Measurements from ENCODE around the gene MRPL28. TPM values are rescaled to one million over a fixed set of nuclear protein-coding genes. Genes with fewer than 3 reads are reported as not detected.
"Not testable (repeated sequence)": the region's sequence is repeated elsewhere in the genome, so short reads cannot be mapped to it uniquely, and the experiment has no call there.

MRPL28 gene
- total RNA-seq, 1 experiment from 2014 or later: 38.1 TPM

DNA sequence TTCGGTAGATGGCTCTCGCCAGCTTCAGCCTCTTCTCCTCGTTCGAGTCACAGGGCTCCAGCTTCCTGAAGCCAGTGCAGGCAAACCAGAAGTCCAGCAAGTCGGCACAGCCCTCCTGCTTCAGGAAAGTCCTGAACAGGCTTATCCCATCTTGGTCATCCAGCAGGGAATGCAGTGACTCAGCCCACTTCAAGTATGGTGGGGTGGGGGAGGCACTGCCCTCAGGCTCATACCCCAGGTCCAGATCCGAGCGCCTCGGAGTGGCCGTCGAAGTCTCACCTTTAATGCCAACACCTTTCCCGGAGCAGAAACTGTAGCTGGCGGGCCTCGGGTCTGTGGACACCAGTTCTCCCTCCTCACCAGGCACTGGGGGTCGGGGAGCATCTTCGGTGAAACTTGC lies 23.8 kb downstream of the MRPL28 start:
- Histone ChIP-seq H3K9ac (ENCODE audit: low read length) (no peak overlapping the region), H2AFZ (ENCODE audit: low read length) (no peak overlapping the region), H3K79me2 (ENCODE audit: low read length) (peaks cover 94% of the 10 kb centered on the region), H3K4me1 (ENCODE audit: low read length) (peaks cover 28% of the 10 kb centered on the region), H3K4me3 (ENCODE audit: low read length) (no peak overlapping the region), H3K27ac (ENCODE audit: low read length) (no peak overlapping the region), H3K36me3 (ENCODE audit: insufficient read depth, low read length) (peaks cover 15% of the 10 kb centered on the region), H3K4me2 (ENCODE audit: low read depth, low read length, poor library complexity, severe bottlenecking) (no peak overlapping the region), H3K27me3 (ENCODE audit: low read length) (no peaks in the 10 kb centered on the region), H3K9me2 (replicated peaks; ENCODE audit: insufficient read depth, low read length) (no peaks in the 10 kb centered on the region), H4K20me1 (ENCODE audit: insufficient read depth, low read depth, low read length) (peaks cover 20% of the 10 kb centered on the region), H3K9me3 (ENCODE audit: low read length) (no peaks in the 10 kb centered on the region)
- DNase-seq: no peak

DNA sequence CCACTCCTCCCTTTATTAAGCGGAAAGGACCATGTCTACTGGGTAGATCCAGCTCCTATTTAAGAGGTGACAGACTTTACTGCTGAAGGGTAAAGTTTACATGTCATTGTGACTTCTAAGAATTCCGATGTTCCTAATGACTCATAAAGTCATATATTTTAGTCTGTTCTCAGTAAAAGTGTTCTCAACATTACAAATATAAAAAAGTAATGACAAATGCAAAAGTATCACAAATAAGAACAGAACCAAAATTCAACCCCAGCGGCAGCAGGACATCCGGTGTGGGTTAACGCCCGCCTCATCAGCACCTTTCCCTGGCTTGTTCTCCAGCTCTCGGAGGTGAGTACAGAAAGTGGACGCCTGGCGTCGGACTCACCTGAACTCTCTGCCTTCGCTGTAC lies 24.6 kb downstream of the MRPL28 start:
- H3K27me3 ChIP-seq (ENCODE audit: low read length): no peaks in the 10 kb centered on the region
- peaks cover 15% of the 10 kb centered on the region for H3K36me3 ChIP-seq (ENCODE audit: insufficient read depth, low read length)
- H3K4me2 ChIP-seq (ENCODE audit: low read depth, low read length, poor library complexity, severe bottlenecking): no peak overlapping the region
- H3K79me2 ChIP-seq (ENCODE audit: low read length): peaks cover 91% of the 10 kb centered on the region
- DNase-seq: no peak
- H3K9me2 ChIP-seq (replicated peaks; ENCODE audit: insufficient read depth, low read length): no peaks in the 10 kb centered on the region
- H3K9ac ChIP-seq (ENCODE audit: low read length): no peak overlapping the region
- peaks cover 21% of the 10 kb centered on the region for H3K4me1 ChIP-seq (ENCODE audit: low read length)
- H2AFZ ChIP-seq (ENCODE audit: low read length): no peak overlapping the region
- H3K9me3 ChIP-seq (ENCODE audit: low read length): no peaks in the 10 kb centered on the region
- H4K20me1 ChIP-seq (ENCODE audit: insufficient read depth, low read depth, low read length): peaks cover 20% of the 10 kb centered on the region
- no peak overlapping the region for H3K27ac ChIP-seq (ENCODE audit: low read length)
- H3K4me3 ChIP-seq (ENCODE audit: low read length): no peak overlapping the region

DNA sequence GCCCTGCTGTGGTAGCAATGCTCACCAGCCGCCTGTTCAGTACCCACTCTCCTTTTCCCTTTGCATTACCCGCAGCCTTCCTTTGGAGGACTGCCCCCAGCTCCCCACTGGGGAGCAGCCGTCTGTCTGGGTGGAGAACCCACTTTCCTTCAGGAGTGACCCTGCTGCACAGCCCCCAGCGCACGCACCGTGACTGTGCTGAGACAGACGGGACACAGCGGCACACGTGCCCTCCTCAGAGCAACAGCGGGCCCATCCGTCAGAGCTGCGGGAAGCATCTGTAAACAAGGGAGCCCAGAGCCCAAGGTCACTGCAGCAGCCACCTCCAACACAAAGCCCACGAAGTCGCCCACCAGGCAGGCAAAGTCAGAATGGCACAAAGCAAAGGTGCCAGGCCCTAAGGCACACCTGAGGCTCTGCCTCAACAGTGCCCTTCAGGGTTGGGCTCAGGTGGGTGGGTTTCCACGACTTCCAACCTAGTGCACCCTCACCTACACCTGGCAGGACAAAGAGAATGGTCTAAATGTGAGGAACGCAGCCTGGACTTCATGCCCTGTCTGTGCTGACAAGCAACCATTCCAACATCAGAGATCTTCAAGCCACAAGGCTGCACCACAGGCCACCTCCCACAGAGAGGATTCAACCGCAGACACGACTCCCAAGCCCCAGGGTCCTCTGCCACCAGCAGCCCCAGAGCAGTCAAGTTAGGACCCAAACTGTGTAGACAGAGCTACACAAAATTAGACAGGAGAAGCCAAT lies 27.7 kb downstream of the MRPL28 start:
- no peak for DNase-seq
- Histone ChIP-seq H3K27ac (ENCODE audit: low read length) (no peak overlapping the region), H4K20me1 (ENCODE audit: insufficient read depth, low read depth, low read length) (peaks cover 21% of the 10 kb centered on the region), H3K36me3 (ENCODE audit: insufficient read depth, low read length) (peaks cover 8% of the 10 kb centered on the region), H3K79me2 (ENCODE audit: low read length) (peaks cover 91% of the 10 kb centered on the region), H3K9me2 (replicated peaks; ENCODE audit: insufficient read depth, low read length) (no peaks in the 10 kb centered on the region), H2AFZ (ENCODE audit: low read length) (no peak overlapping the region), H3K9me3 (ENCODE audit: low read length) (no peaks in the 10 kb centered on the region), H3K4me1 (ENCODE audit: low read length) (no peaks in the 10 kb centered on the region), H3K4me2 (ENCODE audit: low read depth, low read length, poor library complexity, severe bottlenecking) (no peak overlapping the region), H3K27me3 (ENCODE audit: low read length) (no peaks in the 10 kb centered on the region), H3K9ac (ENCODE audit: low read length) (no peak overlapping the region), H3K4me3 (ENCODE audit: low read length) (no peak overlapping the region)

DNA sequence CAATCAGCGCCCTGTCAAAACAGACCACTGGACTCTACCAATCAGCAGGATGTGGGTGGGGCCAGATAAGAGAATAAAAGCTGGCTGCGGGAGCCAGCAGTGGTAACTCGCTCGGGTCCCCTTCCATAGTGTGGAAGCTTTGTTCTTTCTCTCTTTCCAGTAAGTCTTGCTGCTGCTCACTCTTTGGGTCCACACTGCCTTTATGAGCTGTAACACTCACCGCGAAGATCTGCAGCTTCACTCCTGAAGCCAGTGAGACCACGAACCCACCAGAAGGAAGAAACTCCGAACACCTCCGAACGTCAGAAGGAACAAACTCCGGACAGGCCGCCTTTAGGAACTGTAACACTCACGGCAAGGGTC lies 28.4 kb downstream of the MRPL28 start:
- not testable (repeated sequence) for H3K4me3 ChIP-seq (ENCODE audit: low read length); DNase-seq; H3K9me2 ChIP-seq (replicated peaks; ENCODE audit: insufficient read depth, low read length); H3K27me3 ChIP-seq (ENCODE audit: low read length); H3K9ac ChIP-seq (ENCODE audit: low read length); H3K27ac ChIP-seq (ENCODE audit: low read length); H3K36me3 ChIP-seq (ENCODE audit: insufficient read depth, low read length); H3K9me3 ChIP-seq (ENCODE audit: low read length); H3K4me1 ChIP-seq (ENCODE audit: low read length); H2AFZ ChIP-seq (ENCODE audit: low read length); H3K4me2 ChIP-seq (ENCODE audit: low read depth, low read length, poor library complexity, severe bottlenecking)
- peaks cover 15% of the 10 kb centered on the region; the same call in 1 of the 2 replicates for H4K20me1 ChIP-seq (ENCODE audit: insufficient read depth, low read depth, low read length)
- peaks cover 91% of the 10 kb centered on the region for H3K79me2 ChIP-seq (ENCODE audit: low read length)

DNA sequence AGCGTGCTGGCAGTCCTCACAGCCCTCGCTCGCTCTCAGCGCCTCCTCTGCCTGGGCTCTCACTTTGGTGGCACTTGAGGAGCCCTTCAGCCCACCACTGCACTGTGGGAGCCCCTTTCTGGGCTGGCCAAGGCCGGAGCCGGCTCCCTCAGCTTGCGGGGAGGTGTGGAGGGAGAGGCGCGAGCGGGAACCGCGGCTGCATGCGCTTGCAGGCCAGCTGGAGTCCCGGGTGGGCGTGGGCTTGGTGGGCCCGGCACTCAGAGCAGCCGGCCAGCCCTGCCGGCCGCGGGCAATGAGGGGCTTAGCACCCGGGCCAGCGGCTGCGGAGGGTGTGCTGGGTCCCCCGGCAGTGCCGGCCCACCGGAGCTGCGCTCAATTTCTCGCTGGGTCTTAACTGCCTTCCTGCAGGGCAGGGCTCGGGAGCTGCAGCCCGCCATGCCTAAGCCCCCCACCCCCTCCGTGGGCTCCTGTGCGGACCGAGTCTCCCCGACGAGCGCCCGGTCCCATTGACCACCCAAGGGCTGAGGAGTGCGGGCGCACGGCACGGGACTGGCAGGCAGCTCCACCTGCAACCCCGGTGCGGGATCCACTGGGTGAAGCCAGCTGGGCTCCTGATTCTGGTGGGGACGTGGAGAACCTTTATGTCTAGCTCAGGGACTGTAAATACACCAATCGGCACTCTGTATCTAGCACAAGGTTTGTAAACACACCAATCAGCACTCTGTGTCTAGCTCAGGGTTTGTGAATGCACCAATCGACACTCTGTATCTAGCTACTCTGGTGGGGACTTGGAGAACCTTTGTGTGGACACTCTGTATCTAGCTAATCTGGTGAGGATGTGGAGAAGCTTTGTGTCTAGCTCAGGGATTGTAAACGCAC lies 29.0 kb downstream of the MRPL28 start:
- peaks cover 11% of the 10 kb centered on the region; the same call in 1 of the 2 replicates for H4K20me1 ChIP-seq (ENCODE audit: insufficient read depth, low read depth, low read length)
- H3K27me3 ChIP-seq (ENCODE audit: low read length); H3K4me1 ChIP-seq (ENCODE audit: low read length); H3K9me3 ChIP-seq (ENCODE audit: low read length); H3K36me3 ChIP-seq (ENCODE audit: insufficient read depth, low read length); H3K9me2 ChIP-seq (replicated peaks; ENCODE audit: insufficient read depth, low read length); H3K27ac ChIP-seq (ENCODE audit: low read length); H3K4me2 ChIP-seq (ENCODE audit: low read depth, low read length, poor library complexity, severe bottlenecking); H2AFZ ChIP-seq (ENCODE audit: low read length); DNase-seq; H3K4me3 ChIP-seq (ENCODE audit: low read length); H3K9ac ChIP-seq (ENCODE audit: low read length): not testable (repeated sequence)
- H3K79me2 ChIP-seq (ENCODE audit: low read length): peaks cover 91% of the 10 kb centered on the region

DNA sequence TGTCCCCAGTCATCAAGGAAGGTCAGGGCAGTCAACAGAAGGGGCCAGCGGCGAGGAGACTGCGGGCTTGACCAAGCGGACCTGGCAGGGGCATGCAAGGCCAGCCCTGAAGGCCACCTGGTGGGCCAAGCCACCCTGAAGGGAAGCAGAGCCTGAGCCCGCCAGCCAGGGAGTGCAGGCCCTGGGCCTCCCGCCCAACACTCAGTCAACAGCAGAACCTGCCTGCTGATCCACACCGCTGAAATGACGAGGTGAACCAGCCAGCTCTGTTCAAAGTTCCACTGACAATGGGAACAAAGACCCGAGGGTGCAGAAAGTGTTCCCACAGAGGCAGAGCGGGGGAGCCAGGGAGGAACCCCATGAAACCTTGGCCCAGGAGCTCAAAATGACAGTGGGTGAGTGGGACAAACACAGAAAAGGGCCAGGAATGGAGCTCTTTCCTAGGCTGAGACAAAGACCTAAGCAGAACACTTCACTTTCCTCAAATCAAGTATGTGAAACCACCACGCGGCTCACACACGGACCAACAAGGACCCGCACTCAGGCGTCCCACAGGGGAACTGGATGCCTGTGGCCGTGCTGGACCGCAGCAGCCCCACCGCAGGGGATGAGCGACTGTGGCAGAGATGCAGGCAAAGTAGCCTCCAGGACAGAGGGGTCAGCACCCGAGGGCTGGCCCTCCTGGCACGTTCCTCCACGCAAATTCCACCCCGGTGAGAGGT lies 29.8 kb downstream of the MRPL28 start:
- Histone ChIP-seq H3K4me3 (ENCODE audit: low read length) (no peak overlapping the region), H3K9ac (ENCODE audit: low read length) (no peak overlapping the region), H3K9me3 (ENCODE audit: low read length) (peaks cover 1% of the 10 kb centered on the region; the same call in 1 of the 2 replicates), H2AFZ (ENCODE audit: low read length) (no peak overlapping the region), H3K9me2 (replicated peaks; ENCODE audit: insufficient read depth, low read length) (no peaks in the 10 kb centered on the region), H3K27me3 (ENCODE audit: low read length) (no peaks in the 10 kb centered on the region), H3K27ac (ENCODE audit: low read length) (no peak overlapping the region), H3K4me2 (ENCODE audit: low read depth, low read length, poor library complexity, severe bottlenecking) (no peak overlapping the region), H3K36me3 (ENCODE audit: insufficient read depth, low read length) (no peaks in the 10 kb centered on the region; the same call in 1 of the 2 replicates), H3K79me2 (ENCODE audit: low read length) (peaks cover 91% of the 10 kb centered on the region), H4K20me1 (ENCODE audit: insufficient read depth, low read depth, low read length) (peaks cover 11% of the 10 kb centered on the region; the same call in 1 of the 2 replicates), H3K4me1 (ENCODE audit: low read length) (no peaks in the 10 kb centered on the region)
- DNase-seq: peak; percentile 37

DNA sequence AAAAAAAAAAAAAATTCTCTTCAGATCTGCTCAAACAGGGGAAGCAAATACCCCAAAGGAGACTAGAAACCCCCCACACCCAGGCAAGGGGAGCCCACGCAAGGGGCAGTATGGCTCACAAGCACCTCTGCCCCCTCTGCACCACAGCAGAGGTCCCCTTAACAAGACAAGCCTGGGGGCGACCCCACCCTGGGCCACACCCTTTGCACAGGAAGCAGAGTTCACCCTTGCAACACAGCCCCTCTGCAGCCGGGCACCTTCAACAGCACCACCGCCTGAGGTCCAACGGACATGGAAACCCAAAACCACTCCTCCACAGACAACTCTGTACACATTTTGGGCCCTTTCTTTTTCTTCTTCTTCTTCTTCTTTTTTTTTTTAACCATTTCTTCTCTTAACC lies 30.7 kb downstream of the MRPL28 start:
- H3K4me1 ChIP-seq (ENCODE audit: low read length): no peaks in the 10 kb centered on the region
- peaks cover 91% of the 10 kb centered on the region for H3K79me2 ChIP-seq (ENCODE audit: low read length)
- H4K20me1 ChIP-seq (ENCODE audit: insufficient read depth, low read depth, low read length): peaks cover 11% of the 10 kb centered on the region; the same call in 1 of the 2 replicates
- no peaks in the 10 kb centered on the region for H3K27me3 ChIP-seq (ENCODE audit: low read length)
- no peak overlapping the region for H3K4me3 ChIP-seq (ENCODE audit: low read length)
- H3K36me3 ChIP-seq (ENCODE audit: insufficient read depth, low read length): no peaks in the 10 kb centered on the region; the same call in 1 of the 2 replicates
- H3K9me3 ChIP-seq (ENCODE audit: low read length): peaks cover 3% of the 10 kb centered on the region; the same call in 1 of the 2 replicates
- no peaks in the 10 kb centered on the region for H3K9me2 ChIP-seq (replicated peaks; ENCODE audit: insufficient read depth, low read length)
- no peak for DNase-seq
- H3K27ac ChIP-seq (ENCODE audit: low read length): no peak overlapping the region
- no peak overlapping the region for H2AFZ ChIP-seq (ENCODE audit: low read length)
- no peak overlapping the region for H3K4me2 ChIP-seq (ENCODE audit: low read depth, low read length, poor library complexity, severe bottlenecking)
- no peak overlapping the region for H3K9ac ChIP-seq (ENCODE audit: low read length)
